SK-N-SH (cell line): Measurements from ENCODE around the gene ZNF726. TPM values are rescaled to one million over a fixed set of nuclear protein-coding genes. Genes with fewer than 3 reads are reported as not detected.
"Not testable (repeated sequence)": the region's sequence is repeated elsewhere in the genome, so short reads cannot be mapped to it uniquely, and the experiment has no call there.

ENCODE experiments used
- CTCF ChIA-PET: fragments of 300-600, 350-600 bp; formaldehyde crosslinking; extraction: SDS; loops from one replicate; lab custom pipeline; 2021; lab: Yijun Ruan, JAX
- POLR2A ChIA-PET: fragments of 350-600 bp; sonication (Branson Sonifier 250); formaldehyde crosslinking; extraction: SDS; loops from one replicate; lab custom pipeline; 2020; ENCODE audit warnings: antibody characterized with exemption, inconsistent platforms; lab: Yijun Ruan, JAX
- DNase-seq: peaks from one replicate; pipeline ENCODE4 v3.0.0; 2012
- H2AFZ ChIP-seq: fragments of 200-600 bp; sonication (generic); 2 replicates; pipeline ENCODE4 v1.8.1; 2016; ENCODE audit warnings: antibody characterized with exemption, mild to moderate bottlenecking, low read depth
- H3F3A ChIP-seq: fragments of 200-600 bp; sonication (generic); replicated peaks from 2 replicates; pipeline ENCODE3; 2016; ENCODE audit warnings: antibody characterized with exemption, mild to moderate bottlenecking; ENCODE audit not compliant: insufficient read depth
- H3K27ac ChIP-seq, 2 experiments: fragments of 200-500 bp in 1 of 2; fragments of 200-600 bp in 1 of 2; sonication (Bioruptor generic) in 1 of 2; sonication (generic), shearing (Covaris generic) in 1 of 2; 2 replicates each; pipeline versions ENCODE4 v1.5.1 to v1.6.1; 2014 to 2016; ENCODE audit warnings: low read depth in 2 of 2, inconsistent platforms in 1 of 2, low read length in 1 of 2, mild to moderate bottlenecking in 1 of 2, mixed read lengths in 1 of 2
- H3K27me3 ChIP-seq: fragments of 200-600 bp; sonication (generic), shearing (Covaris generic); 2 replicates; pipeline ENCODE4 v1.6.1; 2016; ENCODE audit warnings: mixed run types; ENCODE audit not compliant: insufficient read depth
- H3K36me3 ChIP-seq, 2 experiments: fragments of 200-500 bp in 1 of 2; fragments of 200-600 bp in 1 of 2; sonication (Bioruptor generic) in 1 of 2; sonication (generic) in 1 of 2; replicated peaks in 1 of 2; 2 replicates each; pipeline versions ENCODE3 to v1.5.1; 2014 to 2016; ENCODE audit warnings: low read length in 1 of 2, mild to moderate bottlenecking in 1 of 2; ENCODE audit not compliant: insufficient read depth in 2 of 2, control insufficient read depth in 1 of 2
- H3K4me1 ChIP-seq, 2 experiments: fragments of 200-500 bp in 1 of 2; fragments of 200-600 bp in 1 of 2; sonication (Bioruptor generic) in 1 of 2; sonication (generic), shearing (Covaris generic) in 1 of 2; 2 replicates each; pipeline versions ENCODE4 v1.5.1 to v1.6.1; 2014 to 2016; ENCODE audit warnings: low read depth in 1 of 2, low read length in 1 of 2, mixed run types in 1 of 2; ENCODE audit not compliant: insufficient read depth in 2 of 2, control insufficient read depth in 1 of 2
- H3K4me2 ChIP-seq: fragments of 200-600 bp; sonication (generic), shearing (Covaris generic); 2 replicates; pipeline ENCODE4 v1.6.1; 2017; ENCODE audit warnings: mixed run types
- H3K4me3 ChIP-seq, 2 experiments: fragments of 200-500 bp in 1 of 2; fragments of 200-600 bp in 1 of 2; sonication (Bioruptor generic) in 1 of 2; sonication (generic), shearing (Covaris generic) in 1 of 2; 2 replicates each; pipeline versions ENCODE4 v1.5.1 to v1.8.1; 2014 to 2016; ENCODE audit warnings: low read depth in 2 of 2, inconsistent platforms in 1 of 2, low read length in 1 of 2, mild to moderate bottlenecking in 1 of 2, mixed read lengths in 1 of 2, moderate library complexity in 1 of 2
- H3K79me2 ChIP-seq: fragments of 200-600 bp; sonication (generic); 2 replicates; pipeline ENCODE4 v1.8.1; 2017; ENCODE audit warnings: mild to moderate bottlenecking; ENCODE audit not compliant: insufficient read depth
- H3K9ac ChIP-seq: fragments of 200-600 bp; sonication (generic); 2 replicates; pipeline ENCODE4 v1.6.1; 2017; ENCODE audit warnings: mixed run types
- H3K9me2 ChIP-seq: fragments of 200-600 bp; sonication (generic); 2 replicates; pipeline ENCODE4 v1.6.1; 2017; ENCODE audit warnings: mixed run types
- H3K9me3 ChIP-seq: fragments of 200-600 bp; sonication (generic); 2 replicates; pipeline ENCODE4 v1.6.1; 2017; ENCODE audit warnings: mixed run types, mild to moderate bottlenecking, moderate library complexity
- H4K20me1 ChIP-seq: fragments of 200-600 bp; sonication (generic); 2 replicates; pipeline ENCODE4 v1.6.1; 2017; ENCODE audit warnings: mild to moderate bottlenecking, mixed run types; ENCODE audit not compliant: insufficient read depth
- CHD2 ChIP-seq: fragments of 150-350 bp; IDR thresholded peaks from 2 replicates; pipeline ENCODE4 v1.6.1; 2018; ENCODE audit warnings: low read length; ENCODE audit not compliant: partially characterized antibody
- ELF1 ChIP-seq: IDR thresholded peaks from 2 replicates; pipeline ENCODE4 v1.4.0; 2012
- EP300 ChIP-seq, 2 experiments: IDR thresholded peaks; 2 replicates each; pipeline versions ENCODE4 v1.4.0 to v1.6.1; 2012; ENCODE audit warnings: borderline replicate concordance in 1 of 2, low read depth in 1 of 2, low read length in 1 of 2
- FOSL2 ChIP-seq: IDR thresholded peaks from 2 replicates; pipeline ENCODE4 v1.4.0; 2012; ENCODE audit warnings: low read depth, mild to moderate bottlenecking, moderate library complexity, borderline replicate concordance
- FOXM1 ChIP-seq: IDR thresholded peaks from 2 replicates; pipeline ENCODE4 v1.4.0; 2012; ENCODE audit warnings: low read depth, mild to moderate bottlenecking
- JUND ChIP-seq: IDR thresholded peaks from 2 replicates; pipeline ENCODE4 v1.4.0; 2012
- MXI1 ChIP-seq: IDR thresholded peaks from 2 replicates; pipeline ENCODE4 v1.6.1; 2012; ENCODE audit warnings: mild to moderate bottlenecking, low read depth, low read length, improper control_type of control experiment
- NRF1 ChIP-seq: IDR thresholded peaks from 2 replicates; pipeline ENCODE4 v1.6.1; 2012; ENCODE audit warnings: low read depth, mild to moderate bottlenecking, low read length
- POLR2AphosphoS5 ChIP-seq: IDR thresholded peaks from 2 replicates; pipeline ENCODE4 v1.6.1; 2012; ENCODE audit warnings: low read depth, low read length
- RXRA ChIP-seq: IDR thresholded peaks from 2 replicates; pipeline ENCODE4 v1.4.0; 2012; ENCODE audit warnings: low read depth, mild to moderate bottlenecking, borderline replicate concordance
- SIN3A ChIP-seq: IDR thresholded peaks from 2 replicates; pipeline ENCODE4 v1.6.1; 2012; ENCODE audit warnings: low read depth, mild to moderate bottlenecking, low read length, moderate library complexity, borderline replicate concordance
- SMC3 ChIP-seq: IDR thresholded peaks from 2 replicates; pipeline ENCODE4 v1.6.1; 2012; ENCODE audit warnings: low read depth, low read length, improper control_type of control experiment
- TCF12 ChIP-seq: IDR thresholded peaks from 2 replicates; pipeline ENCODE4 v1.4.0; 2012
- TEAD4 ChIP-seq: IDR thresholded peaks from 2 replicates; pipeline ENCODE4 v1.4.0; 2012; ENCODE audit warnings: mild to moderate bottlenecking, borderline replicate concordance; ENCODE audit not compliant: insufficient read depth
- WGBS: methylation state at CpG from one replicate; pipeline ENCODE4 v1.1.6; 2017; ENCODE audit warnings: low lambda C conversion rate; 5-methylcytosine and 5-hydroxymethylcytosine counted together
- polyA plus RNA-seq, 3 experiments: library from polyadenylated mRNA; depleted of rRNA; stranded (reverse); fragments of >200 nt; gene quantifications; 2 replicates each; pipeline ENCODE4 v1.2.3, GENCODE V29; 2012
- TF ChIP-seq, protein P1 (sequence below): IDR thresholded peaks from 2 replicates; pipeline ENCODE4 v1.4.0; 2012; ENCODE audit warnings: low read depth, borderline replicate concordance
- TF ChIP-seq, protein P2 (sequence below): IDR thresholded peaks from 2 replicates; pipeline ENCODE4; 2012
- TF ChIP-seq, protein P3 (sequence below): fragments of 150-350 bp; IDR thresholded peaks from 2 replicates; pipeline ENCODE4 v1.6.1; 2017; ENCODE audit warnings: antibody characterized with exemption, low read length, low read depth, borderline replicate concordance

ZNF726 gene
- polyA plus RNA-seq, 1 of the 3 experiments (the other 2 are of a cell fraction): 3.4 TPM

DNA sequence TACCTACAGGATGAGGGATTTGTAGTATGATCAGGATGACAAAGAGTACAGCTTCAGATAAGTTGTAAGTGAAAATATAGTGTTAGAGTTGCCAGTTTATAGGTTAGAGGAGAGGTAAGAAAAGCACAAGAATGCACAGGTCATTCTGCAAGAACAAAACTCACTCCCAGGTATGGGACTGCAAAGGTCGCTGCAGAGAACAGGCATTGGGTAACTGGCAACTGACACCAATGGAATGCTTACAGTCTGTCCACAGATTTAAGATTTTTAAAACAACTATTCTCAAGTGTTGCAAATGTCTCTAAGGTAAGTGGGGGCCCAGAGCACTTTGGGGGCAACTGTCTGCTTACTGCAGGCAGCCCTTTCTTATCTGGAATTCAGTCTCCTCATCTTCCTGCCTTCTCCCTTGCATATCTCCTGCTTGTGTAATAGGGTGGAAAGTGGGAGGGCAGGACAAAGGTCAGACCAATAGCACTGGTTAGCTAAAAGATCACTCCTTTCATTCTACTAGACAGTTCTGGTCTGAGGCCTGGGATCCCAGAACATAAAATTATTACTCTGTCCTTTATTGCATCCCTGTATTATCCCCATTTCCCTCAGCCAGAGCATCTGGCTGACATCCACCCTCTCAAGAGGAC lies 42.3 kb upstream of the ZNF726 start:
- H3K27me3 ChIP-seq: no peaks in the 10 kb centered on the region
- no peaks in the 10 kb centered on the region for H3K36me3 ChIP-seq
- H3K4me3 ChIP-seq: no peak overlapping the region
- no peak for DNase-seq
- no peaks in the 10 kb centered on the region for H3K9me2 ChIP-seq
- H3K9me3 ChIP-seq: no peaks in the 10 kb centered on the region
- no peak overlapping the region for H3K4me2 ChIP-seq
- H2AFZ ChIP-seq: no peak overlapping the region
- H3K27ac ChIP-seq: no peak overlapping the region
- H3F3A ChIP-seq: no peaks in the 10 kb centered on the region
- no peak overlapping the region for H3K9ac ChIP-seq
- POLR2A ChIA-PET: no interaction called here
- TF ChIP-seq FOSL2: no peak
- no peaks in the 10 kb centered on the region for H3K4me1 ChIP-seq
- H3K79me2 ChIP-seq: no peaks in the 10 kb centered on the region
- WGBS: 9% methylated on average over 1 of the region's 1 CpG
- CTCF ChIA-PET: no interaction called here
- H4K20me1 ChIP-seq: no peaks in the 10 kb centered on the region

DNA sequence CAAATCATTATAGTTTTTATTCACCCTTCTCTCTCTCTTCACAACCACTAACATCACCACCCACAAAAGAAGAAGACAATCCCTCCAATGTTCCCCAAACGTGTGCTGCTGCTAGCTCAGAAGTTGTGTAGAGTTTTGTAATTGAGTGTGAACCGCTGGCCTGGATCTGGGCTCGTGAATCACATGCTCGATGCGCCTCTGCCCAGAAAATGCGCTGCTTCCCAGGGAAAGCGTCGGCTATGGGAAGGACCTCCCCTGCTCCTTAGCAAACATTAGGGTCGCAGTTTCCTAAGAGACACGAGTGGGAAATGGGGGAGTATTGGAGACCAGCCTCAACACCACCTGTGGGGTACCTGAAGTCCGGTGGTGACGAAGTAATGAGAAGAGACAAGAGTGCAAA lies 38.4 kb upstream of the ZNF726 start:
- Histone ChIP-seq H2AFZ (no peak overlapping the region), H3K79me2 (no peaks in the 10 kb centered on the region), H3F3A (no peaks in the 10 kb centered on the region), H3K4me1 (no peaks in the 10 kb centered on the region), H3K9me3 (no peaks in the 10 kb centered on the region), H3K9ac (no peak overlapping the region), H3K27me3 (no peaks in the 10 kb centered on the region), H3K4me2 (no peak overlapping the region), H3K9me2 (no peaks in the 10 kb centered on the region), H4K20me1 (no peaks in the 10 kb centered on the region), H3K27ac (no peak overlapping the region), H3K4me3 (no peak overlapping the region), H3K36me3 (no peaks in the 10 kb centered on the region)
- DNase-seq: no peak
- 43% methylated on average over 12 of the region's 12 CpGs for WGBS
- ChIA-PET CTCF (no interaction called here), POLR2A (no interaction called here)
- TF ChIP-seq, protein P1, sequence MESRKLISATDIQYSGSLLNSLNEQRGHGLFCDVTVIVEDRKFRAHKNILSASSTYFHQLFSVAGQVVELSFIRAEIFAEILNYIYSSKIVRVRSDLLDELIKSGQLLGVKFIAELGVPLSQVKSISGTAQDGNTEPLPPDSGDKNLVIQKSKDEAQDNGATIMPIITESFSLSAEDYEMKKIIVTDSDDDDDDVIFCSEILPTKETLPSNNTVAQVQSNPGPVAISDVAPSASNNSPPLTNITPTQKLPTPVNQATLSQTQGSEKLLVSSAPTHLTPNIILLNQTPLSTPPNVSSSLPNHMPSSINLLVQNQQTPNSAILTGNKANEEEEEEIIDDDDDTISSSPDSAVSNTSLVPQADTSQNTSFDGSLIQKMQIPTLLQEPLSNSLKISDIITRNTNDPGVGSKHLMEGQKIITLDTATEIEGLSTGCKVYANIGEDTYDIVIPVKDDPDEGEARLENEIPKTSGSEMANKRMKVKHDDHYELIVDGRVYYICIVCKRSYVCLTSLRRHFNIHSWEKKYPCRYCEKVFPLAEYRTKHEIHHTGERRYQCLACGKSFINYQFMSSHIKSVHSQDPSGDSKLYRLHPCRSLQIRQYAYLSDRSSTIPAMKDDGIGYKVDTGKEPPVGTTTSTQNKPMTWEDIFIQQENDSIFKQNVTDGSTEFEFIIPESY: no peak
- no peak for TF ChIP-seq CHD2
- no peak for TF ChIP-seq MXI1
- TF ChIP-seq SMC3: no peak
- TF ChIP-seq TEAD4: no peak
- TF ChIP-seq SIN3A: no peak
- no peak for TF ChIP-seq TCF12
- no peak for TF ChIP-seq FOXM1
- no peak for TF ChIP-seq POLR2AphosphoS5
- TF ChIP-seq, protein P2, sequence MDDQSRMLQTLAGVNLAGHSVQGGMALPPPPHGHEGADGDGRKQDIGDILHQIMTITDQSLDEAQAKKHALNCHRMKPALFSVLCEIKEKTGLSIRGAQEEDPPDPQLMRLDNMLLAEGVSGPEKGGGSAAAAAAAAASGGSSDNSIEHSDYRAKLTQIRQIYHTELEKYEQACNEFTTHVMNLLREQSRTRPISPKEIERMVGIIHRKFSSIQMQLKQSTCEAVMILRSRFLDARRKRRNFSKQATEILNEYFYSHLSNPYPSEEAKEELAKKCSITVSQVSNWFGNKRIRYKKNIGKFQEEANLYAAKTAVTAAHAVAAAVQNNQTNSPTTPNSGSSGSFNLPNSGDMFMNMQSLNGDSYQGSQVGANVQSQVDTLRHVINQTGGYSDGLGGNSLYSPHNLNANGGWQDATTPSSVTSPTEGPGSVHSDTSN: no peak
- TF ChIP-seq ELF1: no peak
- TF ChIP-seq RXRA: no peak
- TF ChIP-seq NRF1: no peak
- TF ChIP-seq, protein P3, sequence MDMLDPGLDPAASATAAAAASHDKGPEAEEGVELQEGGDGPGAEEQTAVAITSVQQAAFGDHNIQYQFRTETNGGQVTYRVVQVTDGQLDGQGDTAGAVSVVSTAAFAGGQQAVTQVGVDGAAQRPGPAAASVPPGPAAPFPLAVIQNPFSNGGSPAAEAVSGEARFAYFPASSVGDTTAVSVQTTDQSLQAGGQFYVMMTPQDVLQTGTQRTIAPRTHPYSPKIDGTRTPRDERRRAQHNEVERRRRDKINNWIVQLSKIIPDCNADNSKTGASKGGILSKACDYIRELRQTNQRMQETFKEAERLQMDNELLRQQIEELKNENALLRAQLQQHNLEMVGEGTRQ: no peak
- TF ChIP-seq JUND: no peak
- no peak for TF ChIP-seq EP300 (IDR thresholded peaks at IDR 0.05; ENCODE audit: borderline replicate concordance in 1 of 2, low read depth in 1 of 2, low read length in 1 of 2)

DNA sequence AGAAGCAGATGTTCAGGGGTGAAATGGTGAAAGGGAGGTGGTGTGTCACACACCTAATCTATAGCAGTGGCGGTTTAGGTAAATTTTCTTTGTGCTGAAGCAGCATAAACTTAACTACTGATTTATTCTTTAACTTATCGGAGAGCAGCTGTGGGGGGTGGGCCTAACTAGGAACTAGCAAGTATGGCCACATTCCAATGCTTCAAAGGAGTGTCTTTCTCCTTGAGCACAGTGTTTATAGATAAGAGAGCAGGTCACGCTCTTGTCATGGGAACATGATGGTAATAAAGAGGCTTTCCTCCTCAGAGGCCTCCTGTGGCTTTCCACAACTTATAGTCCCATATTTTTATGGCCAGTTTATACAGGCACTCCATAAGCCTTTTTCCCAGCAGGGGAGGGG lies 37.9 kb upstream of the ZNF726 start:
- H3K9me2 ChIP-seq, H2AFZ ChIP-seq, H3K4me2 ChIP-seq, H4K20me1 ChIP-seq, H3K4me1 ChIP-seq, DNase-seq, H3K9ac ChIP-seq, H3K9me3 ChIP-seq, H3K36me3 ChIP-seq, H3K4me3 ChIP-seq, CTCF ChIA-PET, H3K27me3 ChIP-seq, H3K27ac ChIP-seq, H3K79me2 ChIP-seq, H3F3A ChIP-seq: not testable (repeated sequence)
- POLR2A ChIA-PET: interaction anchor here (0.6 kb wide), 1 partner anchor 117 kb away, joined by 3 read pairs; no protein-coding TSS in a partner anchor
- 37% methylated on average over 3 of the region's 3 CpGs for WGBS
